H1 (cell line): Measurements from ENCODE around the gene TBCE. TPM values are rescaled to one million over a fixed set of nuclear protein-coding genes. Genes with fewer than 3 reads are reported as not detected.

Experiments used
- CTCF ChIA-PET: fragments of 300-600 bp; sonication (Branson Sonifier 250); formaldehyde crosslinking; loops from one replicate; lab custom pipeline; 2021; ENCODE audit not compliant: partially characterized antibody; lab: Charles Lee
- POLR2A ChIA-PET: fragments of 300-600 bp; sonication (Branson Sonifier 250); formaldehyde crosslinking; loops from one replicate; lab custom pipeline; 2021; ENCODE audit warnings: inconsistent platforms; ENCODE audit not compliant: partially characterized antibody; lab: Charles Lee
- DNase-seq, 2 experiments: peaks; one replicate each; pipeline versions ENCODE4 v3.0.0 to v3.0.0-alpha.2; 2010 to 2022; ENCODE audit warnings: low spot score in 2 of 2, low read depth in 1 of 2, mixed read lengths in 1 of 2
- FAIRE-seq: peaks from 2 replicates; lab custom pipeline; 2011; peaks lifted over from hg19 to GRCh38; lab: Jason Lieb, UNC
- H2AFZ ChIP-seq: 2 replicates; pipeline ENCODE4 v1.8.1; 2012; ENCODE audit warnings: low read length, inconsistent platforms
- H2AK5ac ChIP-seq: 2 replicates; pipeline ENCODE4 v1.6.1; 2013; ENCODE audit warnings: low read depth, low read length
- H2BK120ac ChIP-seq: replicated peaks from 2 replicates; pipeline ENCODE3; 2013; ENCODE audit warnings: low read depth, low read length, inconsistent platforms
- H2BK12ac ChIP-seq: 2 replicates; pipeline ENCODE4 v1.6.1; 2013; ENCODE audit warnings: low read depth, low read length
- H2BK15ac ChIP-seq: 2 replicates; pipeline ENCODE4 v1.6.1; 2013; ENCODE audit warnings: low read length
- H2BK20ac ChIP-seq: 2 replicates; pipeline ENCODE4 v1.6.1; 2013; ENCODE audit warnings: low read length
- H2BK5ac ChIP-seq: 2 replicates; pipeline ENCODE4 v1.6.1; 2013; ENCODE audit warnings: low read depth, low read length
- H3K14ac ChIP-seq: 2 replicates; pipeline ENCODE4 v1.6.1; 2013; ENCODE audit warnings: inconsistent platforms; ENCODE audit not compliant: insufficient read length
- H3K18ac ChIP-seq: 2 replicates; pipeline ENCODE4 v1.6.1; 2013; ENCODE audit warnings: low read length; ENCODE audit errors: extremely low read depth
- H3K23ac ChIP-seq: 2 replicates; pipeline ENCODE4 v1.6.1; 2013; ENCODE audit warnings: inconsistent platforms; ENCODE audit not compliant: insufficient read length
- H3K23me2 ChIP-seq: 2 replicates; pipeline ENCODE4 v1.6.1; 2013; ENCODE audit warnings: low read depth, low read length
- H3K27ac ChIP-seq: 2 replicates; pipeline ENCODE4 v1.6.1; 2011; ENCODE audit warnings: low read depth, low read length, inconsistent platforms
- H3K27me3 ChIP-seq, 4 experiments: replicated peaks in 1 of 4; 1 replicate in 1 of 4; 2 replicates in 3 of 4; pipeline versions ENCODE4 v1.6.1 to v1.8.1; 2011 to 2013; ENCODE audit warnings: low read length in 3 of 4, mild to moderate bottlenecking in 3 of 4, inconsistent platforms in 2 of 4, mixed read lengths in 2 of 4, moderate library complexity in 1 of 4; ENCODE audit not compliant: control insufficient read depth in 3 of 4, insufficient read depth in 3 of 4; ENCODE audit errors: extremely low read depth in 1 of 4
- H3K36me3 ChIP-seq, 4 experiments: 2 replicates each; pipeline versions ENCODE4 v1.6.1 to v1.8.1; 2011 to 2013; ENCODE audit warnings: mild to moderate bottlenecking in 4 of 4, low read length in 3 of 4, moderate library complexity in 2 of 4, control low read depth in 1 of 4, inconsistent platforms in 1 of 4; ENCODE audit not compliant: insufficient read depth in 4 of 4, control insufficient read depth in 2 of 4
- H3K4ac ChIP-seq: replicated peaks from 2 replicates; pipeline ENCODE3; 2013; ENCODE audit warnings: low read length, low read depth, mixed read lengths, inconsistent platforms; ENCODE audit not compliant: insufficient read length
- H3K4me1 ChIP-seq, 4 experiments: replicated peaks in 1 of 4; 1 replicate in 1 of 4; 2 replicates in 3 of 4; pipeline versions ENCODE4 v1.6.1 to v1.8.1; 2011 to 2013; ENCODE audit warnings: low read length in 3 of 4, inconsistent platforms in 2 of 4, mixed read lengths in 1 of 4; ENCODE audit not compliant: insufficient read depth in 4 of 4, control insufficient read depth in 3 of 4
- H3K4me2 ChIP-seq, 2 experiments: 2 replicates each; pipeline versions ENCODE4 v1.6.1 to v1.8.1; 2011 to 2013; ENCODE audit warnings: low read depth in 2 of 2, low read length in 2 of 2, control low read depth in 1 of 2, inconsistent platforms in 1 of 2, mild to moderate bottlenecking in 1 of 2; ENCODE audit not compliant: insufficient read depth in 1 of 2
- H3K4me3 ChIP-seq, 4 experiments: fragments of 200-600, 300-600 bp in 1 of 4; sonication (generic), shearing (Covaris generic), sonication (Bioruptor Twin) in 1 of 4; 2 replicates each; pipeline versions ENCODE4 v1.5.1 to v1.8.1; 2011 to 2016; ENCODE audit warnings: low read length in 4 of 4, low read depth in 3 of 4, control low read depth in 2 of 4, inconsistent platforms in 2 of 4, mild to moderate bottlenecking in 2 of 4, mixed read lengths in 1 of 4, moderate library complexity in 1 of 4; ENCODE audit not compliant: insufficient read depth in 2 of 4; ENCODE audit errors: extremely low read depth in 1 of 4
- H3K56ac ChIP-seq: replicated peaks from 2 replicates; pipeline ENCODE3; 2013; ENCODE audit warnings: low read depth, mild to moderate bottlenecking, mixed read lengths, low read length, inconsistent platforms; ENCODE audit not compliant: insufficient read length
- H3K79me1 ChIP-seq: 2 replicates; pipeline ENCODE4 v1.6.1; 2013; ENCODE audit warnings: low read depth, low read length, control low read depth
- H3K79me2 ChIP-seq, 2 experiments: 2 replicates each; pipeline versions ENCODE4 v1.6.1 to v1.8.1; 2012 to 2013; ENCODE audit warnings: low read length in 2 of 2, mild to moderate bottlenecking in 2 of 2, inconsistent platforms in 1 of 2; ENCODE audit not compliant: insufficient read depth in 2 of 2, control insufficient read depth in 1 of 2
- H3K9ac ChIP-seq, 4 experiments: replicated peaks in 1 of 4; 1 replicate in 1 of 4; 2 replicates in 3 of 4; pipeline versions ENCODE4 v1.6.1 to v1.8.1; 2011 to 2013; ENCODE audit warnings: low read depth in 3 of 4, low read length in 3 of 4, control low read depth in 2 of 4, mild to moderate bottlenecking in 2 of 4, moderate library complexity in 2 of 4, inconsistent platforms in 1 of 4; ENCODE audit errors: extremely low read depth in 1 of 4
- H3K9me3 ChIP-seq, 2 experiments: 2 replicates each; pipeline versions ENCODE4 v1.6.1 to v1.8.1; 2012 to 2013; ENCODE audit warnings: mild to moderate bottlenecking in 2 of 2, moderate library complexity in 2 of 2, control low read depth in 1 of 2, inconsistent platforms in 1 of 2, low read depth in 1 of 2, low read length in 1 of 2, mixed read lengths in 1 of 2; ENCODE audit not compliant: insufficient read depth in 2 of 2
- H4K20me1 ChIP-seq, 2 experiments: replicated peaks in 1 of 2; 2 replicates each; pipeline versions ENCODE3 to v1.8.1; 2011 to 2013; ENCODE audit warnings: inconsistent platforms in 2 of 2, low read length in 2 of 2, mild to moderate bottlenecking in 1 of 2; ENCODE audit not compliant: insufficient read depth in 2 of 2, control insufficient read depth in 1 of 2
- H4K5ac ChIP-seq: 2 replicates; pipeline ENCODE4 v1.6.1; 2013; ENCODE audit warnings: low read length, low read depth, mixed read lengths, inconsistent platforms; ENCODE audit not compliant: insufficient read length
- H4K8ac ChIP-seq: 2 replicates; pipeline ENCODE4 v1.8.0; 2013; ENCODE audit warnings: mild to moderate bottlenecking, moderate library complexity, low read length, inconsistent platforms; ENCODE audit not compliant: insufficient read depth; ENCODE audit errors: extremely low read depth
- H4K91ac ChIP-seq: replicated peaks from 2 replicates; pipeline ENCODE3; 2013; ENCODE audit warnings: low read length, mixed read lengths, inconsistent platforms; ENCODE audit not compliant: insufficient read length
- CTBP2 ChIP-seq: IDR thresholded peaks from 2 replicates; pipeline ENCODE4 v1.7.0; 2011; ENCODE audit warnings: borderline replicate concordance, mild to moderate bottlenecking, moderate library complexity, mixed read lengths, low read length; ENCODE audit not compliant: insufficient read depth, insufficient read length
- EZH2 ChIP-seq: fragments of 200-600 bp; sonication (generic); IDR thresholded peaks from 2 replicates; pipeline ENCODE4 v1.7.1; 2012; ENCODE audit warnings: low read depth, mild to moderate bottlenecking, moderate library complexity, low read length, inconsistent platforms; ENCODE audit not compliant: severe bottlenecking
- GABPA ChIP-seq: IDR thresholded peaks from 2 replicates; pipeline ENCODE4 v1.6.1; 2011; ENCODE audit warnings: mild to moderate bottlenecking, low read length, moderate library complexity, borderline replicate concordance; ENCODE audit not compliant: insufficient read depth
- MAFK ChIP-seq: IDR thresholded peaks from 2 replicates; pipeline ENCODE4 v1.6.1; 2012; ENCODE audit warnings: low read depth, mild to moderate bottlenecking, improper control_type of control experiment, low read length
- POLR2A ChIP-seq, 2 experiments: IDR thresholded peaks; 1 replicate in 1 of 2; 2 replicates in 1 of 2; pipeline ENCODE4 v1.6.1; 2011; ENCODE audit warnings: low read depth in 2 of 2, low read length in 2 of 2, mild to moderate bottlenecking in 2 of 2; ENCODE audit errors: control extremely low read depth in 1 of 2
- RNF2 ChIP-seq: fragments of 200-900, 300-1000 bp; sonication (generic); IDR thresholded peaks from 2 replicates; pipeline ENCODE4 v1.7.1; 2016; ENCODE audit warnings: borderline replicate concordance, low read depth, mild to moderate bottlenecking, antibody characterized with exemption, low read length; ENCODE audit not compliant: poor library complexity, severe bottlenecking; ENCODE audit errors: missing control alignments
- TBP ChIP-seq: IDR thresholded peaks from 2 replicates; pipeline ENCODE4 v1.6.1; 2011; ENCODE audit warnings: low read depth, low read length, improper control_type of control experiment
- WGBS, 2 experiments: shearing (Covaris generic) in 1 of 2; methylation state at CpG; one replicate each; pipeline versions ENCODE4 v1.1.6 to v1.1.7; 2013 to 2015; ENCODE audit warnings: low lambda C conversion rate in 2 of 2, mixed read lengths in 2 of 2, inconsistent platforms in 1 of 2, low coverage in 1 of 2, missing lambda C conversion rate in 1 of 2; ENCODE audit not compliant: insufficient replicate concordance in 2 of 2, insufficient coverage in 1 of 2, insufficient read length in 1 of 2; ENCODE audit errors: extremely low coverage in 1 of 2, missing lambda C conversion rate in 1 of 2; 5-methylcytosine and 5-hydroxymethylcytosine counted together
- polyA plus RNA-seq, 7 experiments: library from polyadenylated mRNA; depleted of rRNA in 3 of 7; stranded (reverse) in 5 of 7; unstranded in 2 of 7; fragments of >200 nt in 5 of 7; fragments of 200-250 nt in 2 of 7; gene quantifications; 1 replicate in 5 of 7; 2 replicates in 1 of 7; 4 replicates in 1 of 7; pipeline versions ENCODE4 v1.2.1 to v1.2.3, GENCODE V29; 2011 to 2013; ENCODE audit warnings: missing spikeins in 2 of 7, mixed read lengths in 2 of 7
- total RNA-seq: library from RNA; stranded (reverse); fragmentation: NEBNext Ultra II Directional; extraction: Animal tissue kit (Norgen Biotek cat#: 25700); gene quantifications from 2 replicates; pipeline ENCODE4 v1.2.1, GENCODE V29; 2021
- TF ChIP-seq, protein P1 (sequence below): IDR thresholded peaks from 2 replicates; pipeline ENCODE4 v1.6.1; 2012; ENCODE audit warnings: inconsistent platforms

The TBCE gene
- total and polyA plus RNA-seq, 2 of the 8 experiments (the other 6 are each of a cell fraction or from before 2014, with no cell fraction given): 22.7 to 42.9 TPM

DNA sequence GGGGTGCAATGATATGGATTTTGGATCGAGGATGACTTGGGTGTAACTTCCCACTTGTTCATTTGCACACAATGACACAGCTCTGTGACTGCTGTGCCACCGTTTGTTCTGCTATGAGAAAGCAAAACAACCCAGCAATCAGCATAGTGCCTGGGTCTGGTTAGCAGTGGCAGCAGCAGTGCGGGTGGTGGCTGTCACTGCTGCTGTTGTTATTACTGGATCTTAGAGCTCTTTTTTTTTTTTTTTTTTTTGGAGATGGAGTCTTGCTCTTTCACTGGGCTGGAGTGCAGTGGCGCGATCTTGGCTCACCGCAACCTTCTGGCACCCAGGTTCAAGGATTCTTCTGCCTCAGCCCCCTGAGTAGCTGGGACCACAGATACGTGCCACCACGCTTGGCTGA, 56.9 kb downstream of the TBCE start:
- CTCF ChIA-PET: interaction anchor here (0.8 to 6.5 kb wide), 8 partner anchors 9 to 319 kb away, joined by 3 to 47 read pairs (median 4); no protein-coding TSS in a partner anchor
- no peak overlapping the region for H2AK5ac ChIP-seq
- H3K79me2 ChIP-seq: peaks cover 0 to 3% of the 10 kb centered on the region in 2 experiments; a peak in 2 of 4 replicates
- H4K91ac ChIP-seq: no peak overlapping the region
- H3K4me3 ChIP-seq: no peak overlapping the region
- H3K4ac ChIP-seq: no peak overlapping the region
- POLR2A ChIA-PET: interaction anchor here (1.1 kb wide), 1 partner anchor 262 kb away, joined by 4 read pairs; no protein-coding TSS in a partner anchor
- no peak overlapping the region for H3K14ac ChIP-seq
- H2BK15ac ChIP-seq: no peak overlapping the region
- peaks cover 11% of the 10 kb centered on the region for H3K79me1 ChIP-seq
- H3K18ac ChIP-seq: no peak overlapping the region
- no peaks in the 10 kb centered on the region for H3K4me1 ChIP-seq
- H2BK12ac ChIP-seq: no peak overlapping the region
- no peak overlapping the region for H2BK120ac ChIP-seq
- H3K27me3 ChIP-seq: no peaks in the 10 kb centered on the region
- no peaks in the 10 kb centered on the region for H3K9me3 ChIP-seq
- H3K9ac ChIP-seq: no peak overlapping the region
- TF ChIP-seq RNF2: no peak
- TF ChIP-seq POLR2A (IDR thresholded peaks at IDR 0.05; ENCODE audit: control extremely low read depth in 1 of 2, low read depth in 2 of 2, low read length in 2 of 2): no peak
- no peak for TF ChIP-seq EZH2
- TF ChIP-seq, protein P1, sequence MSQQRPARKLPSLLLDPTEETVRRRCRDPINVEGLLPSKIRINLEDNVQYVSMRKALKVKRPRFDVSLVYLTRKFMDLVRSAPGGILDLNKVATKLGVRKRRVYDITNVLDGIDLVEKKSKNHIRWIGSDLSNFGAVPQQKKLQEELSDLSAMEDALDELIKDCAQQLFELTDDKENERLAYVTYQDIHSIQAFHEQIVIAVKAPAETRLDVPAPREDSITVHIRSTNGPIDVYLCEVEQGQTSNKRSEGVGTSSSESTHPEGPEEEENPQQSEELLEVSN: no peak
- TF ChIP-seq GABPA: no peak
- TF ChIP-seq MAFK: no peak
- TF ChIP-seq TBP: no peak
- TF ChIP-seq CTBP2: no peak
- H3K4me2 ChIP-seq: no peak overlapping the region
- no peak overlapping the region for H2AFZ ChIP-seq
- no peak overlapping the region for H2BK5ac ChIP-seq
- no peak overlapping the region for H4K5ac ChIP-seq
- no peaks in the 10 kb centered on the region for H4K20me1 ChIP-seq
- FAIRE-seq (no peak), DNase-seq (no peak)
- H2BK20ac ChIP-seq: no peak overlapping the region
- no peak overlapping the region for H3K56ac ChIP-seq
- WGBS, 2 experiments: 91% methylated on average over 8 of the region's 8 CpGs; no CpG with 5 or more reads in 1 of the 2 experiments
- no peaks in the 10 kb centered on the region for H3K23me2 ChIP-seq
- no peak overlapping the region for H3K23ac ChIP-seq
- no peak overlapping the region for H3K27ac ChIP-seq
- no peaks in the 10 kb centered on the region for H3K36me3 ChIP-seq
- no peak overlapping the region for H4K8ac ChIP-seq
